ENCODE results near the gene SLC44A2.

SLC44A2 gene

DNA sequence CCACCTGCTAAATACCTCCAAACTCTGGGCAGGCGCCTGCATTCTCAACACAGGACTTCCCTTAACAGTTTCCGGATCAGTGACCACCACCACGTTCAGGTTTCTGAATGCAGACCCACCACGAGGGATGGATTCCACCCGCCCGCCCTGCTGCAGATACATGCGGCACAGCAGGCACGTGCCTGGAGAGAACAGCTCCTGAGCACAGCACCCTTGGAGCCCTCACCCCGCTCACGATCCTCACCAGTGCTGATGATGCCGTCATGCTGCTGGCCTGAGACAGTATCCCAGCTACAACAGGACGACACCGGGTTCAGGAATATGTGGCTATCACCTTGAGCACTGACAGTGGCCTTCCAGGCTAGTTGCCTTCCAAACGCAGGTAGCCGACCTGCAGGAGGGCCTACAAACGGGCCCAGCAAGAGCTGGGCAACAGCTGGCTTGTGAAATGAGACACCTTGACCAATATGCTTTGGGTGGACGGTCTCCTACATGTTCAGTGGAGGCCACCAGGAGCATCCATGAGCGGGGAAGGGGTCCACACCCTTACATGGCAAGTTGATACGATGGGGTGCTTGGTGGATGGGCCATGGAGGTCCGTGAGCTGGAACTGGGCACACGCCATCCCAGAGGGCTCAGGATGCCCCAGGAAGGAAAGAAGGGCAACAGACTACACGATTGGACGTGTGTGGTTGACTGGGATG is 66.0 kb downstream of the SLC44A2 start:
- in situ Hi-C loops (cut with MboI; ENCODE audit: low pct_unique_long_range_greater_than_20kb, low sequenced_read_pairs) = no loop called here
- no peak for DNase-seq

DNA sequence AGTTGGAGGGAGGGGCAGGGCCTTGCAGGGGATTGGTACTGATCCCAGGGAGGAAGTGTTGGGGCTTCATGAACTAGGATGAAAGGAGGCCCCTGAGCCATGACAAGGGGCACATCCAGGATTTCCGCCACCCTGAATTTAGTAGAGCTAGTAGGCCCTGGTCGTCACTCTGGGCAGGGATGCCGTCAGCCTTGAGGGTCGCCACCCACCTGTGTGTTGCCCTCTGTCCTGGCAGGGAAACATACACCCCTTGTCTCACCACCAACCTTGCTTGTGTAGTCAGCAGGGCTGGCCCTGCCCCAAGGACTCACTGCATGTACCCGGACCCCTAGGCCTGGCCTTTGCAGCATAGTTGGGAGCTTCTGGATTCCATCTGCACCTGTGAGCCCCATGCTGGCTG is 66.5 kb downstream of the SLC44A2 start:
- in situ Hi-C loops (cut with MboI; ENCODE audit: low pct_unique_long_range_greater_than_20kb, low sequenced_read_pairs) = no loop called here
- no peak for DNase-seq

- DNase-seq = no peak
- in situ Hi-C loops (cut with MboI; ENCODE audit: low pct_unique_long_range_greater_than_20kb, low sequenced_read_pairs) = no loop called here
Measured at GRCh38 chr19:10692673-10693264, 67.4 kb downstream of the SLC44A2 start.
